HG03520 (cell line): ENCODE measurements around the gene ERFL.
"Not testable (repeated sequence)": the region's sequence is repeated elsewhere in the genome, so short reads cannot be mapped to it uniquely, and the experiment has no call there.

Experiments
- ATAC-seq: cut with Tn5 transposase; IDR thresholded peaks from one replicate; pipeline ENCODE4 v1.9.1; 2021; ENCODE audit warnings: mild to moderate bottlenecking, moderate library complexity; ENCODE audit not compliant: unreplicated experiment

ERFL gene

DNA sequence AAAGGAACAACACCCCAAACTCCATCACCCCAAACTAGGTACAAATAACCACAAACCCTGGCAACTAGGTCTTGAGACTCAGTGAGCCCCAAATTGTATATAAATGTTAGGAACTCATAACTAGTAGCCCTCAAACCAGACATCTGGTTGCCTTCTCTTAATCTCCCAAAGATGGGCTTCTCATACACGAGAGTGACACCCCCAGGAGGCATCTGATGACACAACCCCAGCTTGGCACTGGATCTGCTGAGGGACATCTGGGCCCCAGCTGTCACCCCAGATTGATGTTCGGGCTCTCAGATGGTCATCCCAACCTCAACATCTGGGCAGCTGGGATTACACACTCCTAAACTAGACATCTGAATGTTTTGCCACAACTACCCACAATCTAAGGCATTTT, 16.1 kb upstream of the ERFL start:
- no peak for ATAC-seq

DNA sequence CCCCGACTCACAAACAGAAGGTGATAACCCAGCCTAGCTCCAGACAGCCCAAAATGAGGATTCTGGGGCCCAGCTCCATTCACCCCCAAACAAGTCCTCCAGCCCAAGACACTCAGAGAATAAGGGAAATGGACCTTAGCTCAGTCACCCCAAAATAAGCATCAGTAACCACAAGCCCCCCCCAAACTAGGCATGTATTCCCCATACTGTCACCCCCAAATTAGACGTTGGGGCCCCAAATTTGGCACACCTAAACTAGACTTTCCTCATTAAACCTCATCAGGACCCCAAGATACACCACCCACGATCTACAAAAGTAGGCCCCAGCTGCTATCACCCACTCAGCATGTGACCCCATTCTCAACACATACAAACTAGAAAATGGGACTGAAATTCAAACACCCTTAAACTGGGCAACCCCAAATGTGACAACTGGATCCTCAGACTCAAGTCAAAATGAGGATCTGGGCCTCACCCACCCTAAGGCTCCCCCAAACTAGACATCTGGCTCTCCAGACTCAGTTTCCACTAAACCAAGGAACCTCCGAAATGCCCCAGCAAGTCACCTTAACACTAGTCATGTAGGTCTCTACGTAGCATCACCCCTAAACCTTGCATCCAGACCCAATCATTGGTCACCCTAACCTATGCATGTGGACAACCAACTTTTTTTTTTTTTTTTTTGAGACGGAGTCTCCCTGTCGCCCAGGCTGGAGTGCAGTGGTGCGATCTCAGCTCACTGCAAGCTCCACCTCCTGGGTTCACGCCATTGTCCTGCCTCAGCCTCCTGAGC, 13.4 kb upstream of the ERFL start:
- ATAC-seq = no peak

DNA sequence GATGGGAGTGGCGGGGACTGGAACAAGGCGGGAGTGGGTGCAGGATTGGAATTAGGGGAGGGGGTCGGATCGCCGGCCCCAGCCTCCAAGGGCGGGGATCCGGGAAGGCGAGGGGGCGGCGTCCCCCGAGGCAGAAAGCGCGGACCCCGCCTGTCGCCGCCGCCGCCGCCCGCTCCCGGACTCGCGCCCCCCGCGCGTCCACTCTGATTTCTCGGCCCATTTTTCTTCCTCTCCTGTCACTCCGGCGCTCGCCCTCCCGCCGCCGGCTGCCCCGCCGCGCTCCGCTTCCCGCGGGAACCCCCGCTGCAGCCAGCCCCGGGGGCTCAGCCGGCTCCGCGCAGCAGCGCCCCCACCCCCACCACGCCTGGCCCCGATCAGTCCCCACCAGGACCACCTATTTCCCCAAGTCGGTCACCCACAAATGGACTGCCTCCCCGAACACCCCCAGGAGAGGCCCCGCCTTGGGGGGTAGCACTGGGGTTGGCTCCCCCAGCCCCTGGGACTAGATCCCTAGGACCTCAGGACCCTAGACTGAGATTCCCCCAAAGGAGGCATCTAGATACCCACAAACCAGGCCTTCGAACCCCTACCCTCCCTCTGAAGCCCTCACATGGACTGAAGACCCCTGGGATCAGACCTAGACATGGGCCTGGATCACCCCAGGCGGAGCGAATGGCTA, 12.6 kb upstream of the ERFL start:
- no peak for ATAC-seq

DNA sequence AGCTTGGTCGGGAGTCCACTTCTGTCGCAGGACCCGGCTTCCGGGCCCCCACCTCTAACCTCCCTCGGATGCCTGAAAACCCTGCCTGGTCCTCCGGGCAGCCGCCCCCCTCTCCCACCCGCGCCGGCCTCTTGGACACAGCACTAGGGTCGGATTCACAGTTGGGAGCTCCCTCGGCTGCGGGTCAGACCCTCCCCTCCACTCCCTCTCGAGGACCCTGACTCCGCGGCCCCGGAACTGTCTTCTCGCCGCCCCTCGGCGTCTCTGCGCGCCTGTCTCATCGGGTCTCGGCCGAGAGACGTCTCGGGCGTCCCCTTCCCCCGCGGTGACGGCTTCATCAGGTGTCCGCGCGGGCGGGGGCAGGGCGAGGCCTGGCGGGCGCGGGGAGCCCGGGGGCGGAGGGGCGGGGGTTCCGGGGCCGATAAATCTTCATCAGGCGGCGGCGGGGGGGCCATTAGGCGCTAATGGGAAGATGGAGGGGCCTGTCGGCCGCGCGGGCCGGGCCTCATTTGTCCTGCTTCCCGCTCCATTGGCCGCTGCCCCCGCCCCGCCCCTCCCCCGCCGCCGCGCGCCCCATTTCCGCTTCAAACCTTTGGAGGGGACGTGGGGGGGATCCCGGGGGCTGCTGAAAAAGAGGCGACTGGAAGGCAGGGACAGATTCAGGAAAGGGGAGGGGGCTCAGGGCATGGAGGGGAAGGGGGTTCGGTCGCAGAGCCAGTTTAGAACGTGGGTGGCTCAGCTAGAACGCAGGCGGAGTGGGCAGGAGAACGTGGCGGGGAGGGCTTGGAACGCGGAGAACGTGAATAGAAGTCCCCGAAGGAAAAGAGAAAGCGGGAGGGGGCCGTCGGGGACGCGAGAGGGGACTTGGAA, 11.8 kb upstream of the ERFL start:
- ATAC-seq = no peak

DNA sequence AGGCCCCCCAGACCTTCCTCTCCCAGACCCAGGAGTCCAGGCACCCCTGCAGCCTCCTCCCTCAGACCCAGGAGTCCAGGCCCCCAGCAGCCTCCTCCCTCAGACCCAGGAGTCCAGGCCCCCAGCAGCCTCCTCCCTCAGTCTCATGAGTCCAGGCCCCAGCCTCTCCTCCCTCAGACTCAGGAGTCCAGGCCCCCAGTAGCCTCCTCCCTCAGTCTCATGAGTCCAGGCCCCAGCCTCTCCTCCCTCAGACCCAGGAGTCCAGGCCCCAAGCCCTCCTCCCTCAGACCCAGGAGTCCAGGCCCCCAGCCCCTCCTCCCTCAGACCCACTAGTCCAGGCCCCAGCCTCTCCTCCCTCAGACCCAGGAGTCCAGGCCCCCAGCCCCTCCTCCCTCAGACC, 11.0 kb upstream of the ERFL start:
- not testable (repeated sequence) for ATAC-seq

DNA sequence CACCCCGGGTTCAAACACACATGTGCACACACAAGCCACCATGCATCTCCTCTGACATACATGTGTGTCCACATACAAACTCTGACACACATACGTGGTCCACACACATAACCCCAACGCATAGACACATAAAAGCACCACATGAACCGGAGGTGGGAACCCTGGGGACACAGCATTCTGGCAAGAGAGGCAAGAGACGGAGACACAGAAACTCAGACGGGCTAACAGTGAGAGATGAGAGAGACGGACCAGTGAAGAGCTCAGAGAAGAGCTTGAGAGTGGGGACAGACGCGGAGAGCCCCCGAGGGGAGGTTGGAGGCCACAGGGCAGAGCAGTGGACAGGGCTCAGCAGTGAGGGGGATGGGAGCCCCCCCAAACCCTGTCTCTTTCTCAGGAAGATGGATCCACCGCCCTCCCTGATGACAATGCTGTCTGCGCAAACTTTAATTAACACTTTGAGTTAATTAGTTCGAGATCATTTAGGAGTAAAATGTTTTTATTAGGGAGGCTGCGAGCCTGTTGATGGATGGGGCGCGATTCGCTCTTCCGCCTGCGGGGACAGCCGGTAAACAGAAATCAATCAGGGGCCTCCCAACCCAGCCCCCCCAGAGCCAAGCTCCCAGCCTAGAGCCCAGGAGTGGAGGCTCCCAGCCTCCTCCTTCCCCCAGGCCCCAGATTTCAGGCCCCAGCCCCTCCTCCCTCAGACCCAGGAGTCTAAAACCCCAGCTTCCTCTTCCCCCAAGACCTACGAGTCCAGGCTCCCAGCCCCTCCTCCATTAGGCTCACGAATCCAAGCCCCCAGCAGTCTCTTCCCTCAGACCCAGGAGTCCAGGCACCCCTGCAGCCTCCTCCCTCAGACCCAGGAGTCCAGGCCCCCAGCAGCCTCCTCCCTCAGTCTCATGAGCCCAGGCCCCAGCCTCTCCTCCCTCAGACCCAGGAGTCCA, 9.5 kb upstream of the ERFL start:
- ATAC-seq = no peak

DNA sequence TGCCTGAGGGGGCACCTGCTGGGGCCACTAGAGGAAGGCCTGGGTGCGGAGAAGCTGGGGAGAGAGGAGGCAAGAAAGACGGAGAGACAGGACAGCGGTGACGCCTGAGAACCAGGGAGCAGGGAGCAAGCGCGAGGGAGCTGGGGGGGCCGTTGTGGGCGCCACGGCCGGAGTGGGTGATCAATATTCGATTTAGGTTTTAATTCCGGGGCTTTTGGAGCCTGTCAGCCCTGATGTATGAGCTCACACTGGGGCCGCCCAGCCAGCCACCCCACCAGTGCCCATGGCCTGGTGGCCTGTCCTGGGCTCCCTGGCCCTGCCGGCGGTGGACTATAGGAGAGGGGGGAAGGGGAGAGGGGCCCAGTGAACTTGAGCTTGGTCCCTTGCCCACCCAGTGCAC, 8.7 kb upstream of the ERFL start:
- no peak for ATAC-seq

DNA sequence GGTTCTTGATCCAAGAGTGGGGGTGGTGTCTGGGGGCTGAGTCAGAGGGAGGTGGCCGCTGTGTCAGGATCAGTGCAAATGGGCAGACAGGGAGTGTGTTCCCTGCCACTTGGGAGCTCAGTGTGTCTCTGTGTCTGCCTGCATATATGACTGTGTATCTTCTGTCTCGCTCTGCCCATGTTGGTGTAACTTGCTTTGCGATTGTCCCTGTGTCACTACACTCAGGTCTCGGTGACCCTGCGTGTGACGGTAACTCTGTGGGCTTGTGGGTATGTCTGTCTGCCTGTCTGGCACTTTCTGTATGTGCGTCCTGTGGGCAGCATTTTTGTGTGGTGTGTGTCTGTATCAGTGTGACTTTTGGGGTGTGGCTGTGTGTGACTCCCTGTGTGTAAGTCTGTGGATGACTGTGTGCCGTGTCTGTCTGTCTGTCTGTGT, 8.2 kb upstream of the ERFL start:
- ATAC-seq = no peak

DNA sequence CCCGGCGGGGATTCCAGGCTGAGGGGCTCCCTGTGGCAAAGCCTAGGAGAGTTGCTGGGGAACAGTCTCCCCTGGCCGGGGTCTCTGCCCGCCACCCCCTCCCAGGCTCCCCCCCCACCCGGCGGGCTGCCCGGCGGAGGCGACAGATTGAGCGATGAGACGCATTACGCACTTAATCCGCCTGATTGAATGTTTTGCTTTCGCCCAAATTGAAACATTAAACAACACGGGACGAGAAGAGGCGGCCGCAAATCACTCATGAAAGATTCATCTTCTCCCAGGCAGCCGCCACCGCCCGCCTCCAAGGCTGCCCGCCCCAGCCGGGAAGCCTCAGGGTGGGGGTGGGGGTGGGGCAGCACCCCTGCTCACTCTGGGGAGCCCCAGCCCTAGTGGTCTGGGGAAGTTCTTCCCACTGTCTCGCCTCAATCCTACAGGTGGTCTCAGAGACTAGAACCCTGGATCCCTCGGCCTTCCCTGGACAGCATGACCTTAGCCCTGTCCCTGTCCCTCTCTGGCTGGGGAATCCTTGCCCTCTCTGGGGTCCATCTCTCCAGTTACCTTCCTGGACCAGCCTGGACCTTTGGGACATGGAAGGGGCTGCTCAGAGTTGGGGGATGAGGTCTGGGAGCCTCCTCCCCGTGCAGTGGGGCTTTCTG, 7.6 kb upstream of the ERFL start:
- no peak for ATAC-seq

DNA sequence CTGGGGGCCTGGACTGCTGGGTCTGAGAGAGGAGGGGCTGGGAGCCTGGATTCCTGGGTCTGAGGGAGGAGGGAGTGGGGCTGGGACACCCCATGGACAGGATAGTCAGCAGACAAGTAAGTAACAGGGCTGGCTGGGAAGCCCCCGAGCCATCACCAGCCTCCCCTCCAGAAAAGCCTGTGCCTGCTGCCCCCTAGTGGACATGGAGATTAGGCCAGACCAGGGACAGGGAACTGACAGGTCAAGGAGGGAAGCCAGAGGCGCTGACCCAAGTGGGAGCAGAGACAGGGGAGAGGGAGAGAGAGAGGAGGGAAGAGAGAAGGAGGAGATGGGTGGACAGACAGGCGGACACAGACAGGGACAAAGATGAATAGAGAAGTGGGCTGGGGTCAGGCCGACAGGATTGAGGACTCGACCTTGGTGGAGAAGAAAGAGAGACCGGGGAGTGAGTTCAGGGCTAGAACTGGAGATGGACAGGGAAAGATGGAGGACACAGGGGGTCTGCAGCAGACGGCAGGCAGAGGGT, 6.7 kb upstream of the ERFL start:
- peak; percentile 68 for ATAC-seq

DNA sequence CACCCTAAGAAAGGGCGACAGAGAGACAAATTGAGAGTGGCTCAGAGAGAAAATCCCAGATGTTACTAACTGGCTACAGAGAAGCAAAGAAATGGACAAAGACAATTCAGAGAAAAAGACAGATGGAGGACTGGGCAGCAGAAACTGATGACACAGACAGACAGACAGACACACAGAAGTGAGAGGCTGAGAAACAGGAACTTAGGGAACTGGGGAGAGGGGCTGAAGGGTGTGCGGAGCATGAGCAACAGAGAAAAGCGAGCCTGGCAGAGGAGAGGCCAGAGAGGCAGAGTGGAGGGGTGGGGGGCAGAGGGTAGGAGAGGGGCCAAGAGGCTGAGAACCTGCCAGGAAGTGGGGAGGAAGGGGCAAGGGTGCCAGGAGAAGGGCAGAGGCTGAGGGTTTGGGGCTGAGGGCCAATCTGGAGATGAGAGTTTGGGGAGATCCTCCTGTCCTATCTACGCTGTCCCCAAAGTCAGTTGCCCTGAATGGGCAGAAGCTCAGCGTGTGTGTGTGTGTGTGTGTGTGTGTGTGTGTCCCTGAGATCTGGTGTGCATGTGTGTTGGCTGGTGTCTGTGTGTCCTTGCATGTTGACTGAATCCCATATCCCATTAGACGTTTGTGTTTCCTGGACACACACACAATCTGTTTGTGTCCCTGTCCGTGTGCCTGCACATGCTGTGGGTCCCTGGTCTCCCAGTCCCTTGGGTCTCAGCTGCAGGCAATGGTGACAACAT, 5.6 kb upstream of the ERFL start:
- ATAC-seq = no peak

DNA sequence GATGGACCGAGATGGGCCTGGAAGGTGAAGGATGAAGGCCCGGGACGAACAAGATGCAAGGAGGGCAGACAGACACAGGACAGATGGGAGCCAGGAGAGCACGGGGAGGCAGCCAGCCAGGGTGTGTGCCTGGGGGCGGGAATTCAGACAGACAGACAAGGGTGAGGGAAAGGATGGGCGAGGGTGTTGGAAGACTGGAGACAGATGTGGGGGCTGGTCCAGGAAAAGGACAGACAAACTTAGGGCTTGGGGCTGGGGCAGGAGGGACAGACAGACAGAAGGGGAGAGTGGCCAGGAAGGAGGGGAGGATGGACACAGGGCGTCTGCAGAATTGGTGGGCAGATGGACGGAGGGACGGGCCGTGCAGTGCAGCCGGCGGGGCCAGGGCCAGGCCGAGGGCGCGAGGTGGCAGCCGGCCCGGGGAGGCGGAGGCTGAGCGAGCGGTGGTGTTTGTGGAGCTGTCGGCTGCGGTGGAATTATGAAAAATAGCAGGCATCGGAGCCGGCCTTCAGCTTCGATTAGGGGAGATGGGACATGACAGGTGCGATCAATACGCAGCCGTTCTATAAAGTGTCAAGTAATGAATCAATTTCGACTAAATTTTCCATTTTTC, 4.6 kb upstream of the ERFL start:
- no peak for ATAC-seq

DNA sequence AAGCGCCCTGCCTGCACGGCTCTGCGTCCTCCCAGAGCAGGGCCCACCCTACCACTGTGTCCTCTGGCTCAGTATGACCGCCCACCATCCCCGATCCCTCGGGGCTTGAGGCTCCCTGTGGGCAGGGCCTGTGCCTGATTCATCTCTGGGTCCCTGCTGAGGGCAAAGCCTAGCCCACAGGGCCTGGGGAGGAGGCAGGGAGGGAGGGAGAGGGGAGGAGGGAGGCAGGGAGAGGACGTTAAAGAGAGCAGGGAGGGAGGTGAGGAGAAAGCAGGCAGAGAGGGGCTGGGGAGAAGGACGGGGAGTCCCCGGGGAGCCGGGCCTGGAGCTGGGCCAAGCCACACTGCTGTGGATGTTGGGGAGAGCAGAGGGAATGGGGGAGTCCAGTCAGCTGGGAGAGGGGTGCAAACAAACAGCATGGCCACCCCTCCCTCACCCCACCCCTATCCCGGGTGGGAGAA, 4.0 kb upstream of the ERFL start:
- no peak for ATAC-seq

DNA sequence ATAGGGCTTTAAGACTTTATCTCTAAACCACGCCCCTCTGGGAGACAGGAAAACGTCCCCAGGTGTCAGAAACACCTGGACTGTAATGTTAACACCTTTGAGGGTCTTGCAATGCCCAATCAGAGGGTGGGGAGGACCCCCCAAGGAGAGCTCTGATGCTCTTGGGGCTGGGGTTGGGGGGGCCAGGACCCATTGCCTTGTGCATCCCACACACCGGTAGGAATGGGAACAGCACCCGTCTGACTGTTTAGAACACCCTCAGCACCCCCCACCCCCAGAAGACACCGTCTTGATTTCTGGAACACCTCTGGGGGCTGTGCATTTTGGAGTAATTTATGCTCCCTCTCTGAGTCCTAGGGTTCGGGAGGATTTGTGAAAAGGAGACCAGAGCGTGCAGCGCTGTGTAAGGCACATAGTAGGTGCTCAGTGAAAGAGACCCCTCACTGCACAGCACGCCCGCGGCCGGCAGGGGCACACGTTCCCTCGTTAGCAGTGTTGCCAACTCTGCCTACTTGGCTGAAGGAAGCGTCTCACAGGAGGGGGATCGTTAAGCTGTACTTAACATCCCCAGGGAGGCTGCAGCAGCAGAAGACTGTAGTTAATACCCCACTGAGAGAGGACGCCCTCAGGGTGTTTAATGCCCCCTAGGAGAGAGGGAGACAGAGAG, 2.8 kb upstream of the ERFL start:
- no peak for ATAC-seq

DNA sequence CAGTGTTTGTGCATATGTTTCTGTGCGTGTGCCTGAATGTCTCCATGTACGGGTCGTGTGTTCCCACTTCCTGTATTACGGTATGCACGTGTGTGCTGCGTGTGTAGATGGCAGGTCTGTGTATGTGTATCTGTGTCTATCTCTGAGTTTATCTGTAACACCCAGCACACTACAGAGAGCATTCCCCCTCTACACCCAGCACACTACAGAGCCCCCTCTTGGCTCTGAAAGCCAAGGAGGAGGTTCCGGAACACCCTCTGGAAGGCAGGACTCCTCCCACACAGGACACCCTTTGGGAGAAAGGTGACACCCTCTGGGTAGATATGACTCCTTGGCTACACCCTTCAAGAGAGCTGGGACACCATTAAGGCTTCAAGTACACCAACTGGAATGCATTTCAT, 2.1 kb upstream of the ERFL start:
- no peak for ATAC-seq

DNA sequence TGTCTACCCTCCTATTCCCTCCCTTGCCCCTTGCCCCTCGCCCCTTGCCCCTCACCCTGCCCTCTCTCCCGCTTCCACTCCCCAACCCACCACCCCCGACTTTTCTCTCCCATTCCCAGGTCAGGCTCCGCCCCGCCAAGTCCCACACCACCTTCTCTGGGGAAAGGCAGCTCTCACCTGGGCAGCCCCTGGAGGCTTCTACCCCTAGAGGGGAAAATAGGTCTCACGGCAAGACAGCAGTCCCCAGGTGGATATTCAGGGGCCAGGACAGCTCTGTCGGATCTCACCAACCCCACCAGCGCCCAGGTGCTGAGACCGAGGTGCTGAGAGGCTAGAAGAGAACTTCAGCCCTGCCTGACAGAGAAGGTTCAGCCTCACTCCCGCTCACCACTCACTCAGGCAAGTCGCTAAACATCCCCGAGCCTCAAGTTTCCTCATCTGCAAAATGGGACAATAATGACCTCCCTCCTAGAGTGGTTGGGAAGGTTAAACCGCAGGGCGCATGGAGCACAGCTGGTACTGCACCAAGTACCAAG, 1.4 kb upstream of the ERFL start:
- no peak for ATAC-seq

DNA sequence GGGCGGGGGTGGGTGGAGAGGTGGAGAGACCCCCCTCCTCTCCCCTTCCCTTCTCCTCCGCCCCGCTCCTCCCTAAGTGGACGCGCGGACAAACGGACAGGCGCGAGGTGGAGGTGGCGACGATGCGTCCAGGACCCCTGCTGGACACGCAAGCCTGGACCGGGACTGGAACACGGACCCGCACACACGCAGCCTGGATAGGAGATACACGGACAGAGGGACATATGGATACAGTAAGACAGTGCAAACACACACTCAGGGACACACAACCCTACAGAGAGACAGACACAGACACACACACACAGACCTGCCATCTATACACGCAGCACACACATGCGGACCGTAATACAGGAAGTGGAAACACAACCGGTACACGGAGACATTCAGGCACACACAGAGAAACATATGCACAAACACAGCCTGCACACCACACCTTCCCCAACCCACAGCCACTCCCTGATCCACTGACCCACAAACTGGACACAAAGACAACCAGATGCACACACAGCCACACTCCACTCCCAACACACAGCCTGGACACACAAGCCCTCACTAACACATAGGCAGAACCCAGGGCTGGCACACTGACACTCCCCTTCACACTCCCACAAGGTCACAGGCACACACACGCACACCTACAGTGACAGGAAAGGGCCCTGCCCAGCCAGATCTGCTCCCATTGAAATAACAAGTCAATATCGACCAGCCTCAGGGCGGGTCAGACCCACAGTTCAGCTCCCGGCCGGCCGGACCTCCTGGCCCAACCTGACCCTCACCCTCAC, 696 bp upstream of the ERFL start:
- ATAC-seq = no peak
